GM21367 (cell line): ENCODE measurements around the gene ATP2A1.
"Not testable (repeated sequence)": the region's sequence is repeated elsewhere in the genome, so short reads cannot be mapped to it uniquely, and the experiment has no call there.

Experiments used
- ATAC-seq: cut with Tn5 transposase; IDR thresholded peaks from one replicate; pipeline ENCODE4 v1.9.1; 2021; ENCODE audit not compliant: unreplicated experiment

ATP2A1 gene

DNA sequence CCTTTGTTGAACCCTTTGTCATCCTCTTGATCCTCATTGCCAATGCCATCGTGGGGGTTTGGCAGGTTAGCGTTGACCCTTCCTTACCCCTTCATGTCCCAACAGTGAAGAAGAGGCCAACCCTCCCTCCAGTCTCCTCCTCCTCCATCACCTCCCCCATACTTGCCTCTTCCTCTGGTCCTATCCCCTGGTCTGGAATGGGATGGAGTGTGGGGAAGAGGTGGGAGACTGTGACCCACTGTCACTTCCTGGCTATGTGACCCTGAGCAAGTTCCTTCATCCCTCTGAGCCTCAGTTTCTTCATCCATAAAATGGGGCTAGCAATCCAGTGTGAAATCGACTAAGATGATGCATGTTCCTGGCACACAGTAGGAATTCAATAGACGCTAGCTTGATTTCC is 2.7 kb downstream of the ATP2A1 start:
- ATAC-seq: no peak

DNA sequence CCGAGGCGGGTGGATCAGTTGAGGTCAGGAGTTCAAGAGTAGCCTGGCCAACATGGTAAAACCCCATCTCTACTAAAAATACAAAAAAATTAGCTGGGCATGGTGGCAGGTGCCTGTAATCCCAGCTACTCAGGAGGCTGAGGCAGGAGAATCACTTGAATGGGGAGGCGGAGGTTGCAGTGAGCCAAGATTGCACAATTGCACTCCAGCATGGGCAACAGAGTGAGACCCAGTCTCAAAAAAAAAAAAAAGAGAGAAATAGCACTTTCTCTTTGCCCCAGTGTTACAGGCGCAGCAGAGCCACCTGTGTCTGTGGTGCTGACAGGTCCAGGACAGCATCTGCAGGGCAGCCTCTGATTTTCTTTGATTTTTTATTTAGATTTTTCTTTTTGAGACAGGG is 3.3 kb downstream of the ATP2A1 start:
- ATAC-seq: not testable (repeated sequence)

DNA sequence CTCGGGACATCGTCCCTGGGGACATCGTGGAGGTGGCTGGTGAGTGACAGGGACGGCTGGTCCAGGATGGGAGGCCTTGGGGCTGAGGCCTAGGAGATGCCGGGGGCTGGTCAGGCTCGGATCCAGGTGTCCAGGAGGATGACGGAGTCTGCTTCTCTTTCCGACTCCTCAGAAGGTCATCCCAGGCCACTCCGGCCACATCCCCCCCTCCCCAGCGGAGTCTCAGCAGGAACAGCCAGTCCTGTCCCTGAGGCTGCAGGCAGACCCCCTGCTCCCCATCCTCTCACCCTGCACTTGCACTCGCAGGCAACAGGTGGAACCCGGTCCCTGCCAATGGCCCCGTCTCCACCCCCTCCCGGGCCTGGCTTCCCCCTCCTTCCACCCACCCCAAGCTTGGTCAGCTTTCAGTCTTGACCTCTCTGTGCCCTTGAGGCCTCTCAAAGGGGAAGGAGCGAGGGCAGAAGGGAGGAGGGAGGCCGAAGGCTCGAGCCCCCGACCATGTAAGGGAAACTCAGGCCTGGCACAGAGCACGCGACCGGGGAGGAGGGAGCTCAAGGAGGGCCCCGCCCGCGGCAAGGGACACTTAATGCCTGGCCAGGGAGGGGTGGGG is 4.4 kb downstream of the ATP2A1 start:
- ATAC-seq: no peak

DNA sequence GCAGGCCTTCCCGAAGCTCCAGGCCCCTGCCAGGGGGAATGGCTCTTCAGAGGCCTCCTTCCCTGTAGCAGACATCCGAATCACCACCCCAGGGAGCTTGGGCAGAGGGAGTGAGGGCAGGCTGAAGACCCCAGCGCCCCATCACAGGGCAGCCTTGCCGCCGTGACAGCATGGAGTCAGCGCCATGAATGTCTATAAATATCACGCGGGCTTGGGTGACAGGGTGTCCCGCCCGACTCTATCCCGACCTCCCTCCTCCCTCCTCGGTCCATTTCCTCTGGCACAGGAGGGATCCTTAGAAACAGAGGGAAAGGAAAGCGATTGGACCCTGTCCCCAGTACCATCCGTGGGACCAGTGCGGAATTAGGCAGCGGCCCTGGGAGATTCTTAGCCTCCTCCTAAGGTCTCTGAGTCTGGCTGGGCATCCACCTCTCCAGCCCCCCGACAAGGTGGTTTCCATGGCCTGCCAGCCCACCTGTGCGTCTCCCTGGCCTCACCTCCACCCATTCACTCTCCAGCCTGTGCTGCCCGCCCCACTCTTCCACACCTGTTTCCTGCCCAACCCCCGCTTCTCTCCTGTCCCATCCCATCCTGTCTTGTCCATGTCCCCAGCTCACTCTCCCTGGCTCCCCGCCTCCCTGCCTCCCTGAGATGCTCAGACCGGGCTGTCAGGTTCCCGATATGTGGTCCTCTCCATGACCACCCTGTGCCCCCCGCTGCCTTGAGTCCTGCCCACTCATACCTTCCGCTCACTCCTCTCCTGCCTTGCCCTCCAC is 5.1 kb downstream of the ATP2A1 start:
- ATAC-seq: no peak

DNA sequence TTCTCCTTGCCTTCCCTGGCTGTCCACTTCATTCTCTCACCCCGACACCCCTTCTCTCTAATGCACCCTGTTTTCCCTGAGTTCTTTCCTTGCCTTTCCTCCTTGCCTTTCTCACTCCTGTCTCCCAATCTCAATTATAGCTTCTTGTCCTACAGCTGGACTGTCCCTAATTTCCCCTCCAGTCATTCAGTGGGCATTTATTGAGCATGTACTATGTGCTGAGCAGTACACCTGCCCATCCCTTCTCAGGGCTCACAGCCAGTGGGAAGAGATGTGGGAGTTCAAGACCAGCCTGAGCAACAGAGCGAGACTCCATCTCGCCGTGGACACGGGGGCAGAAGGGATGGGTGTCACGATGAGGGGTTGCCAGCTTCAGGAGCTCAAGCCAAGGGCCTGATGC is 5.8 kb downstream of the ATP2A1 start:
- no peak for ATAC-seq

DNA sequence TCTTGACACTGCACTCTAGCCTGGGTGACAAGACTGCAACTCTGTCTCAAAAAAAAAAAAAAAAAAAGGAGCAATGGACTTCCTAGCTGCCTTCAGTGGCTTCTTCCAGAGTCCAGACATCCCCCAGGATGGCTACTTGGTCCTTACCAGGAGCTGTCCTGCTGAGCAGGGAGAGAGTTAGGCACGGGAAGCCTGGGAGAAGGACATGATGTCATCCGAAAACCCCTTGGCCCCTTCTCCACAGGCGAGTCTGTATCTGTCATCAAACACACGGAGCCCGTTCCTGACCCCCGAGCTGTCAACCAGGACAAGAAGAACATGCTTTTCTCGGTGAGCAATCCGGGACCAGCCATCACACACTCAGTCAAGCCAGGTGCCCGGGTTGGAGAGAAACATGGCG is 8.7 kb downstream of the ATP2A1 start:
- no peak for ATAC-seq

DNA sequence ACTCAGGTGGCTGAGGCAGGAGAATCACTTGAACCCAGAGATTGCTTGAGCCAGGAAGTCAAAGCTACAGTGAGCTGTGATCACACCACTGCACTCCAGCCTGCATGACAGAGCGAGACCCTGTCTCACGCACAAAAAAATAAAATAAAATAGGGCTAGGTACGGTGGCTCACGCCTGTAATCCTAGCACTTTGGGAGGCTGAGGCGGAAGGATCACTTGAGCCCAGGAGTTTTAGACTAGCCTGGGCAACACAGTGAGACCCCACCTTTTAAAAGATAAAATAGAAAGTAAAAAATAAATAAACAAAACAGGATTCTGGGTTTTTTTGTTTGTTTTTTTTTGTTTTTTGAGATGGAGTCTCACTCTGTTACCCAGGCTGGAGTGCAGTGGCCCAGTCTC is 12.1 kb downstream of the ATP2A1 start:
- not testable (repeated sequence) for ATAC-seq

DNA sequence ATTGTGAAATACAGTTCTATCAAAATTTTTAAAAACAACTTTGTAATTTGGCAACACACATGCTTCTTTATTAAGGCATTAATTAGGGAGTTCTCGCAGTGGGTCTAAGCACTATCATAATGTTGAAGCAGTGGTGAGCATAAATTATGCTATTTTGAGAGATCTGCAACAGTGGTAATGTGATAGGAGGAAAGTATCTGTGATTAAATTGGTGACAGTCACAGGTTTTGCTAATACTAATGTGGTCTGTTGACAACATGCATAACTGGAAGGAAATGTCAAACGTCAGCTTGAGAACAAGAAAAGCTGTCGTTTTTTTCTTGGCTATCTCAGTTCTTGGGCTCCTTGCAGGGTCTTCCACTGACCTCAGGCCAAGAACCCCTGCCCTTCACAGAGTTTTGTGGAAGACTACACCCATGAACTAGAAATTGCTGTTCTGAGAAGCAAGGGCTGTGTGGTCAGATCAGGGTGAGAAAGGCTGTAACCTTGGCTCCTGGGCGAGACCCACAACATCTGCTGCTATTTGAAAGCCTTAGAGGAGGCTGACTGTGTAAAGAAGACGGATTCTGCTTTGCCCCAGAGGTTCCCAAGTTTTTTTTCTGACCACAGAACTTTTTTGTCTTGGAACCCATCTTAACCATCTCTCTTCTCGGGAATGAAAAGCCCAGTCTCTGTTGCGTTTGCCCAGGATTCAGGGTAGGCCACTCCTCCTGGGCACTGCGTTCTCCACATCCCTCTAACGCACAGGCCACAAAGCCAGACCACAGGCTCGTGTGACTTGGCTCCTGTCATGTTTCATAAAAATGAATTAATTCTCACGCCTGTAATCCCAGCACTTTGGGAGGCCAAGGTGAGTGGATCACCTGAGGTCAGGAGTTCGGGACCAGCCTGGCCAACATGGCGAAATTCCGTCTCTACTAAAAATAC is 13.9 kb downstream of the ATP2A1 start:
- ATAC-seq: no peak

DNA sequence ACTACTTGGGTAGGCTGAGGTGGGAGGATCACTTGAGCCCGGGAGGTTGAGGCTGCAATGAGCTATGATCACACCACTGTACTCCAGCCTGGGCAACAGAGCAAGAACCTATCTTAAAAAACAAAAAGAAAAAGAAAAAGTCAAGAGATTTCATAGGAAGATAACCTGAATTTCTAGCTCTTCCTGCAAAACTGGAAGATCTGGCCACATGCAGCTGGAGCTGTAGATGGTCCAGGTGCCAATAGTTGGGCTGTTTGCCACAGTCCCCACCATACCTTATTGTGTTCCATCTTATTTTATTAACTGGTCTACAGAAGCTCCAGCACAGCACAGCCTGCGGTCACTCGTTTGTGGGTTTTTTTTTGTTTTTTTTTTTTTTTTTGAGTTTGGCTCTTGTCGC is 15.0 kb downstream of the ATP2A1 start:
- no peak for ATAC-seq

DNA sequence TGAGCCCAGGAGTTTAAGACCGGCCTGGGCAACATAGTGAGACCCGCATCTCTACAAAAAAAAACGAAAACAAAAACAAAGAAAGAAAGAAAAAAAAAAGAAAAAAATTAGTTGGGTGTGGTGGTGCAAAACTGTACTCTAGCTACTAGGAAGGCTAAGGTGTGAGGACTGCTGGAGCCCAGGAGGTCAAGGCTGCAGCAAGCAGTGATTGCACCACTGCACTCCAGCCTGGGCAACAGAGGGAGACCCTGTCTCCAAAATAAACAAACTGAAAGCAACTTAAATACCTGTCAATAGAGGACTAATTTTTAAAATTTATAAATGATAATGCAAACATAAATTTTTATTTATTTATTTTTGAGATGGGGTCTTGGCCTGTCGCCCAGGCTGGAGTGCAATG is 17.3 kb downstream of the ATP2A1 start:
- ATAC-seq: no peak

DNA sequence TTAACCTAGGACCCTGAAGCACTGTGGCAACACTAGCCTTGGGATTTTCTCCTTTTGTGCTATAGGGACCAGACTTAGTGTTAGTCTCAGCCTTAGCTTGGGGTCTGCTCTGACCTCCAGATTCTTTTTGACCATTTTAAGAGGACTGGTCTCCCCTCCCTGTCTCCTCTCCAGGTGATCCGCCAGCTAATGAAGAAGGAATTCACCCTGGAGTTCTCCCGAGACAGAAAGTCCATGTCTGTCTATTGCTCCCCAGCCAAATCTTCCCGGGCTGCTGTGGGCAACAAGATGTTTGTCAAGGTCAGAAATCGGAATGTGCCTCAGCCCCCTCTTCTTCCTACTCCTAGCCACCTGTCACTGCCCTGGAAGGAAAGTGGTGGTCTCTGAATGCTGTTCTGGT is 19.5 kb downstream of the ATP2A1 start:
- no peak for ATAC-seq

DNA sequence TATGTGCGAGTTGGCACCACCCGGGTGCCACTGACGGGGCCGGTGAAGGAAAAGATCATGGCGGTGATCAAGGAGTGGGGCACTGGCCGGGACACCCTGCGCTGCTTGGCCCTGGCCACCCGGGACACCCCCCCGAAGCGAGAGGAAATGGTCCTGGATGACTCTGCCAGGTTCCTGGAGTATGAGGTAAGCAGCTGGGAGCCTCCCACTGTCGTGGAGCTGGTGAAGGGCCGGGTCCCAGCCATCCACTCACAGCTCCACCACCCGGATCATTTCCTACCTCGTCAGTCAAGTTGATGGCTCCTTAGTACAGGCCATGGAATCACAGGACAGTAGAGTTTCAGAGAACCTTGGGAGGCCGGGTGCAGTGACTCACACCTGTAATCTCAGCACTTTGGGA is 20.0 kb downstream of the ATP2A1 start:
- ATAC-seq: no peak

DNA sequence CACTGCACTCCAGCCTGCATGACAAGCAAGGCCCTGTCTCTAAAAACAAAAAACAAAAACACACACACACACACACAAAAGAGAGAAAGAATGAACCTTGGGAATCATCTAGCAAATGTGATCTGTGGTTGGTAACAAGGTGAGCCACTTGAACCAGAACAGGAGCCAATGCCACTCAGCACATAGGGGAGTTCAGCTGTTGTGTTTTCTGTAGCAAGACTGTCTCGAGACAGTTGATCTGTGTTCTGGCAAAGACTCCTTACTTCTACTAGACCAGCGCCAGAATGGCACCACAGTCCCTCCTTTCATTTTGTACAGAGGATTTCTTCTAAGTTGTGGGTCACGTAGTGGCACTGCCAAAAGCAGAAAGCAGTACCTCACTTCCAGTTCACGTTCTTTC is 20.7 kb downstream of the ATP2A1 start:
- no peak for ATAC-seq

DNA sequence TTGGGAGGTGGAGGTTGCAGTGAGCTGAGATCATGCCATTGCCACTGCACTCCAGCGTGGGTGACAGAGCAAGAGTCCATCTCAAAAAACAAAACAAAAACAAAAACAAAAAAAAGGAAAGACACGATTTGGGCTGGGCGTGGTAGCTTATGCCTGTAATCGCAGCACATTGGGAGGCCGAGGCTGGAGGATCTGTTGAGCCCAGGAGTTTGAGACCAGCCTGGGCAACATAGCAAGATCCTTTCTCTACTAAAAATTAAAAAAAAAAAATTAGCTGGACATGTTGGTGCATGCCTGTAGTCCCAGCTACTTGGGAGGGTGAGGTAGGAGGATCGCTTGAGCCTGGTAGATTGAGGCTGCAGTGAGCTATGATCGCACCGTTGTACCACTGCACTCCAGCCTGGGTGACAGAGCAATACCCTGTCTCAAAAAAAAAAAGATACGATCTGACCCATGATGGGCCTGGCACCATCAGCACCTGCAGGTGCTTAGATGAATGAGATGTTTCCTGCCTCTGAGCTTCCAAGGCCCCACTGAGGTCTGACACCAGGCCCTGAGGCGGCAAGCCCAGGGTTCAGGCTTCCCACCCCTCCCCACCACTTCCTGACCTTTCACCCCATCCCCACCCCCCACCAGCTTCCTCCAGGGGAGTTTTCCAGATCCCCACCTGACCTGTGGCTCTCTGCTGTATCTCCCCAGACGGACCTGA is 21.7 kb downstream of the ATP2A1 start:
- no peak for ATAC-seq

DNA sequence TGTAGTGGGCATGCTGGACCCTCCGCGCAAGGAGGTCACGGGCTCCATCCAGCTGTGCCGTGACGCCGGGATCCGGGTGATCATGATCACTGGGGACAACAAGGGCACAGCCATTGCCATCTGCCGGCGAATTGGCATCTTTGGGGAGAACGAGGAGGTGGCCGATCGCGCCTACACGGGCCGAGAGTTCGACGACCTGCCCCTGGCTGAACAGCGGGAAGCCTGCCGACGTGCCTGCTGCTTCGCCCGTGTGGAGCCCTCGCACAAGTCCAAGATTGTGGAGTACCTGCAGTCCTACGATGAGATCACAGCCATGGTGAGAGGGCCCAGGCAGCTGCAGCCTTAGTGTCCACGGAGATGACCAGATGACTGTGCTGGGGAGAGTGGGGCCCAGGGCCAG is 22.3 kb downstream of the ATP2A1 start:
- ATAC-seq: no peak

DNA sequence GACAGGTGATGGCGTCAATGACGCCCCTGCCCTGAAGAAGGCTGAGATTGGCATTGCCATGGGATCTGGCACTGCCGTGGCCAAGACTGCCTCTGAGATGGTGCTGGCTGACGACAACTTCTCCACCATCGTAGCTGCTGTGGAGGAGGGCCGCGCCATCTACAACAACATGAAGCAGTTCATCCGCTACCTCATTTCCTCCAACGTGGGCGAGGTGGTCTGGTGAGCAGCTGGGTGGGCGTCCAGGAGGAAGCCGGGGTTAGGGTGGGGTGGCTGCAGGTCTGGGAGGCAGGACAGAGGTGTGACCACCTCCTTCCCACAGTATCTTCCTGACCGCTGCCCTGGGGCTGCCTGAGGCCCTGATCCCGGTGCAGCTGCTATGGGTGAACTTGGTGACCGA is 23.6 kb downstream of the ATP2A1 start:
- no peak for ATAC-seq

DNA sequence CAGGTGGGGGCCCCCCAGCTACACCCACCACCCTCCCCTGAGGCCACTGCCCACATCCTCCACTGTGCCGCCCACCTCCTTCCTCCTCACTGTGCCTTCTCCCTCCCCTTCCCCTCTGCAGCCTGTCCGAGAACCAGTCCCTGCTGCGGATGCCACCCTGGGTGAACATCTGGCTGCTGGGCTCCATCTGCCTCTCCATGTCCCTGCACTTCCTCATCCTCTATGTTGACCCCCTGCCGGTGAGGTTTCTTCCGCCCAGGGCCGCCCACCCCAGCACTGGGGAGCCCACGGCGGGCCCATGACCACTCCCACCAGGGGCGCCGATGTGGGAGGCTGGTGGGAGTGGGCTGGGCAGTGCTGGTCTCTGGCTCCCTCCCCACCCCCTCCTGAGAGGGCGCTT is 24.6 kb downstream of the ATP2A1 start:
- ATAC-seq: no peak

DNA sequence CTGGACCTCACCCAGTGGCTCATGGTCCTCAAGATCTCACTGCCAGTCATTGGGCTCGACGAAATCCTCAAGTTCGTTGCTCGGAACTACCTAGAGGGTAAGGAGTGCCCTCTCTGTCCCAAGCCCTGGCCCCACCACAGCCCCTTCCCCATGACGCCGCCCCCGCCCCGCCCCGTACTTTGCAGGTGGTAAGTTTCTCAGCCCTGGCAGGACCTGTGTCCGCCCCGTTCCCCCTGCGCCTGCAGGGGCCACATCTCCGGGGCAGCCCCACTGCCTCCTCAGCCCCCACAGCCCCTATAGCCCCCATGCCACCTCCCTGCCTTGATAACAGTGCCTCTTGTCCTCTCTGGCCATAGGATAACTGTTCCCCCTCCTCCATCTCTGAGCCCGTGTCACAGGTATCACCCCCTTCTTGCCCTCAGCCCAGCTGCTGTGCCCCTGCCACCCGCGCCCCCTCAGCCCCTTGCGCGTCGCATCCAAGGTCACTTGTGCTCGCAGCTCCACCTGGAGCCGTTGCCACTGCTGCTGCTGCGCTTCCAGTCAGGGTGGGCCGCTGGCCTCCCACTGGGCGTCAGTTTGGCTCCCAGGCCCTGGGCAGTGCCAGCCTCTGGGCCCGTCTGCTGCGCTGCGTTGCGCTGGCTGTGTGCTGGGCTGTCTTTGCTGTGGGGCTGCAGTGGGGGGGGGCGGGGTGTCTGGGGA is 25.2 kb downstream of the ATP2A1 start:
- no peak for ATAC-seq

DNA sequence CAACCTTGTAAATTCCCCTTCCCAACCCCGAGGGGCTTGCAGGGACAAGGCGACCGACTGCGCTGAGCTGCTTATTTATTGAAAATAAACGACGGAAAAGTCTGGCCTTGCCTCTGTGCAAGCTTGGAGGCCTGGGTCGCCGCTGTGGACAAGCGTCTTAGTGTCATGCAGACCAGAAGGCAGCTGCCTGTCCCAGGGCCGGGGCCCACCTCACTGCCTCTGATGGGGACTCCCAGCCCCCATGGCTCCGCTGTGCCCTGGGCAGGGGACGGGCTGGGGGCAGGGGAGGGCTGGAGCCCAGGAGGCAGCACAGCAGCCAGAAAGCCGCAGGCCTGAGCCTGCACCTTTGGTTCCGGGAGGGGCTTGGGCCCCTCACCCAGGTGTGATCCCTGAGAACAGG is 26.1 kb downstream of the ATP2A1 start:
- ATAC-seq: no peak

DNA sequence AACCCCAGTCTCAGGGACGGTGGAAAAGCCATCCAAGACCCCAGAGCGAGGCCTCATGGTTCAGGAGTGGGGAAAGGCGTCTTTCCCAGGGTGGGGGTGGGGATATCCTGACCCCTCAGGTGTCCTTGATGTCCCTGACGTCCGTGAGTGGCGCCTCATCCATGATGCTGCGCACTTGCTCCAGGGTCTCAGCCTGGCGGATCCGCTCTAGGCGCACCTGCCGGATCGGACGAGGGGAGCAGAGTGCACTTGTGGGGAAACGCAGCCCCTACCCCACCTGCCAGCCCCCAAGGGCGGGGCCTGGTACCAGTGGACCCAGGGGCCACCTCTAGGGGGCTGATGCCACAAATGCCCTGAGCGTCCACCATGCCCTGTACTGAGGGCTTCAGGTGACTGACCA is 26.5 kb downstream of the ATP2A1 start:
- no peak for ATAC-seq
